Keratinocyte (primary cell): ENCODE data around the gene PLPP3.

ENCODE experiments used
- CTCF ChIP-seq, 3 experiments: IDR thresholded peaks in 1 of 3; conservative IDR thresholded peaks in 1 of 3; optimal IDR thresholded peaks in 1 of 3; 2 replicates in 2 of 3; 3 replicates in 1 of 3; pipeline versions ENCODE3 to v1.5.1; 2011; ENCODE audit warnings: low read length in 3 of 3, mild to moderate bottlenecking in 3 of 3, moderate library complexity in 2 of 3, control low read depth in 1 of 3, inconsistent platforms in 1 of 3; ENCODE audit not compliant: insufficient read depth in 2 of 3; ENCODE audit errors: extremely low read depth in 1 of 3
- EZH2 ChIP-seq: IDR thresholded peaks from one replicate; pipeline ENCODE4 v1.6.1; 2012; ENCODE audit warnings: inconsistent platforms, mild to moderate bottlenecking, low read length, moderate library complexity

- TF ChIP-seq CTCF (optimal IDR thresholded peaks at IDR 0.05 in 1 of 3, IDR thresholded peaks at IDR 0.05 in 1 of 3, conservative IDR thresholded peaks at IDR 0.05 in 1 of 3; ENCODE audit: extremely low read depth in 1 of 3, insufficient read depth in 2 of 3, low read length in 3 of 3) (no peak), EZH2 (no peak)
These were observed 71.3 kb downstream of the PLPP3 start for GRCh38 chr1:56507925-56508522.
